ENCODE results near the gene NPHP4.
"Not testable (repeated sequence)": the region's sequence is repeated elsewhere in the genome, so short reads cannot be mapped to it uniquely, and the experiment has no call there.

Gene NPHP4

GRCh38 chr1:6023346-6023745, 31.1 kb upstream of the NPHP4 start:
- no peak for DNase-seq

GRCh38 chr1:6022193-6022592, 30.0 kb upstream of the NPHP4 start:
- no peak for DNase-seq

GRCh38 chr1:6019166-6019845, 27.1 kb upstream of the NPHP4 start:
- no peak for DNase-seq

GRCh38 chr1:6017654-6018053, 25.4 kb upstream of the NPHP4 start:
- DNase-seq: not testable (repeated sequence)

GRCh38 chr1:6016191-6016865, 24.1 kb upstream of the NPHP4 start:
- peak; percentile 74 for DNase-seq

GRCh38 chr1:6014130-6014999, 22.1 kb upstream of the NPHP4 start:
- DNase-seq: no peak

- DNase-seq: no peak
Measured at GRCh38 chr1:6013491-6013890, 21.3 kb upstream of the NPHP4 start.

GRCh38 chr1:6012529-6013318, 20.5 kb upstream of the NPHP4 start:
- no peak for DNase-seq

- no peak for DNase-seq
Measured at GRCh38 chr1:6011946-6012258, 19.7 kb upstream of the NPHP4 start.

- DNase-seq: no peak
Measured at GRCh38 chr1:6011161-6011945, 19.1 kb upstream of the NPHP4 start.

GRCh38 chr1:6010554-6010953, 18.3 kb upstream of the NPHP4 start:
- DNase-seq: no peak

GRCh38 chr1:6009120-6010040, 17.2 kb upstream of the NPHP4 start:
- no peak for DNase-seq

GRCh38 chr1:6008696-6009095, 16.5 kb upstream of the NPHP4 start:
- no peak for DNase-seq

- DNase-seq: no peak
Measured at GRCh38 chr1:6008084-6008415, 15.8 kb upstream of the NPHP4 start.

GRCh38 chr1:6007318-6008083, 15.3 kb upstream of the NPHP4 start:
- DNase-seq: no peak

GRCh38 chr1:6006882-6007281, 14.7 kb upstream of the NPHP4 start:
- DNase-seq: no peak

- no peak for DNase-seq
Measured at GRCh38 chr1:6005276-6005917, 13.2 kb upstream of the NPHP4 start.

- no peak for DNase-seq
Measured at GRCh38 chr1:6004412-6005123, 12.3 kb upstream of the NPHP4 start.
